IMR-90 (cell line): ENCODE data around the gene SLX4. TPM values are rescaled to one million over a fixed set of nuclear protein-coding genes. Genes with fewer than 3 reads are reported as not detected.

Experiments used
- ATAC-seq: fragments of 200-7000 bp; cut with Tn5 transposase; 2 replicates; pipeline ENCODE4 v1.9.1; 2020; ENCODE audit warnings: low read depth, mild to moderate bottlenecking, moderate library complexity
- BruUV-seq: library from RNA; stranded (reverse); fragments of 400-500 nt; replicated peaks from 2 replicates; lab custom pipeline; 2021; lab: Mats Ljungman, UMichigan
- CTCF ChIA-PET: fragments of 300-600 bp; formaldehyde crosslinking; extraction: SDS; loops from one replicate; lab custom pipeline; 2021; ENCODE audit warnings: antibody characterized with exemption; lab: Yijun Ruan, JAX
- POLR2A ChIA-PET: fragments of 300-600 bp; sonication (Branson Sonifier 250); formaldehyde crosslinking; loops from one replicate; lab custom pipeline; 2022; ENCODE audit warnings: antibody characterized with exemption; ENCODE audit not compliant: unreplicated experiment; lab: Charles Lee
- DNase-seq: peaks from one replicate; pipeline ENCODE4 v3.0.0; 2013
- H2AFZ ChIP-seq: replicated peaks from 2 replicates; pipeline ENCODE3; 2013; ENCODE audit warnings: low read length, mild to moderate bottlenecking; ENCODE audit not compliant: poor library complexity
- H2AK5ac ChIP-seq: 2 replicates; pipeline ENCODE4 v1.6.1; 2013; ENCODE audit warnings: low read depth, low read length, inconsistent platforms
- H2AK9ac ChIP-seq: replicated peaks from 2 replicates; pipeline ENCODE3; 2013; ENCODE audit warnings: mild to moderate bottlenecking, low read depth, low read length, moderate library complexity; ENCODE audit not compliant: poor library complexity
- H2BK120ac ChIP-seq: 2 replicates; pipeline ENCODE4 v1.6.1; 2013; ENCODE audit warnings: low read depth, low read length, inconsistent platforms
- H2BK15ac ChIP-seq: 3 replicates; pipeline ENCODE4 v1.6.1; 2013; ENCODE audit warnings: low read depth, low read length, inconsistent platforms
- H2BK20ac ChIP-seq: 2 replicates; pipeline ENCODE4 v1.6.1; 2013; ENCODE audit warnings: low read depth, mild to moderate bottlenecking, inconsistent platforms, low read length, moderate library complexity
- H2BK5ac ChIP-seq: 2 replicates; pipeline ENCODE4 v1.6.1; 2013; ENCODE audit warnings: mild to moderate bottlenecking, low read depth, low read length, inconsistent platforms; ENCODE audit not compliant: poor library complexity, severe bottlenecking
- H3K14ac ChIP-seq: replicated peaks from 2 replicates; pipeline ENCODE4 v1.6.1; 2013; ENCODE audit warnings: low read depth, low read length, inconsistent platforms
- H3K18ac ChIP-seq: 2 replicates; pipeline ENCODE4 v1.6.1; 2013; ENCODE audit warnings: low read depth, low read length, control low read depth
- H3K23ac ChIP-seq: 2 replicates; pipeline ENCODE4 v1.6.1; 2013; ENCODE audit warnings: low read depth, low read length, inconsistent platforms
- H3K27ac ChIP-seq: 2 replicates; pipeline ENCODE4 v1.5.1; 2013; ENCODE audit warnings: mild to moderate bottlenecking, control low read depth, low read length; ENCODE audit not compliant: insufficient read depth
- H3K27me3 ChIP-seq: 2 replicates; pipeline ENCODE4 v1.6.1; 2013; ENCODE audit warnings: low read length; ENCODE audit not compliant: control insufficient read depth, insufficient read depth
- H3K36me3 ChIP-seq: 2 replicates; pipeline ENCODE4 v1.6.1; 2013; ENCODE audit warnings: low read length, mixed read lengths; ENCODE audit not compliant: control insufficient read depth, insufficient read depth
- H3K4ac ChIP-seq: 2 replicates; pipeline ENCODE4 v1.6.1; 2013; ENCODE audit warnings: low read depth, low read length, inconsistent platforms
- H3K4me1 ChIP-seq: 2 replicates; pipeline ENCODE4 v1.6.1; 2013; ENCODE audit warnings: low read length, mixed read lengths; ENCODE audit not compliant: control insufficient read depth, insufficient read depth
- H3K4me2 ChIP-seq: 2 replicates; pipeline ENCODE4 v1.6.1; 2013; ENCODE audit warnings: low read depth, mild to moderate bottlenecking, control low read depth, low read length, moderate library complexity
- H3K4me3 ChIP-seq: 2 replicates; pipeline ENCODE4 v1.5.1; 2013; ENCODE audit warnings: low read depth, mild to moderate bottlenecking, control low read depth, low read length, moderate library complexity; ENCODE audit not compliant: insufficient read depth
- H3K56ac ChIP-seq: 2 replicates; pipeline ENCODE4 v1.6.1; 2013; ENCODE audit warnings: low read length, inconsistent platforms; ENCODE audit not compliant: insufficient read depth; ENCODE audit errors: extremely low read depth
- H3K79me1 ChIP-seq, 2 experiments: 2 replicates each; pipeline ENCODE4 v1.6.1; 2013; ENCODE audit warnings: low read length in 2 of 2, inconsistent platforms in 1 of 2, low read depth in 1 of 2
- H3K9ac ChIP-seq: 2 replicates; pipeline ENCODE4 v1.6.1; 2013; ENCODE audit warnings: low read depth, low read length, control low read depth
- H3K9me1 ChIP-seq: 2 replicates; pipeline ENCODE4 v1.6.1; 2013; ENCODE audit warnings: low read length, inconsistent platforms; ENCODE audit not compliant: insufficient read depth
- H3K9me3 ChIP-seq: 2 replicates; pipeline ENCODE4 v1.6.1; 2013; ENCODE audit warnings: low read length; ENCODE audit not compliant: control insufficient read depth, insufficient read depth
- H4K20me1 ChIP-seq: 2 replicates; pipeline ENCODE4 v1.6.1; 2013; ENCODE audit warnings: low read length, inconsistent platforms; ENCODE audit not compliant: insufficient read depth
- H4K5ac ChIP-seq: 2 replicates; pipeline ENCODE4 v1.6.1; 2013; ENCODE audit warnings: mild to moderate bottlenecking, low read depth, low read length, control low read depth
- H4K8ac ChIP-seq, 2 experiments: 2 replicates each; pipeline ENCODE4 v1.6.1; 2013; ENCODE audit warnings: low read depth in 2 of 2, low read length in 2 of 2, control low read depth in 1 of 2, inconsistent platforms in 1 of 2
- H4K91ac ChIP-seq: 2 replicates; pipeline ENCODE4 v1.6.1; 2013; ENCODE audit warnings: low read depth, low read length, inconsistent platforms; ENCODE audit not compliant: insufficient read depth
- BHLHE40 ChIP-seq: fragments of 150-350 bp; IDR thresholded peaks from 2 replicates; pipeline ENCODE4 v1.6.1; 2016; ENCODE audit warnings: mild to moderate bottlenecking, low read depth, low read length
- CEBPB ChIP-seq: IDR thresholded peaks from 2 replicates; pipeline ENCODE4 v1.6.1; 2012; ENCODE audit warnings: low read depth, low read length, improper control_type of control experiment
- CHD1 ChIP-seq: IDR thresholded peaks from 2 replicates; pipeline ENCODE4 v1.6.1; 2012; ENCODE audit warnings: low read depth, low read length, improper control_type of control experiment
- CTCF ChIP-seq: conservative IDR thresholded peaks from 2 replicates; pipeline ENCODE4 v1.5.1; 2012; ENCODE audit warnings: mild to moderate bottlenecking, low read depth, low read length, improper control_type of control experiment
- FOS ChIP-seq: fragments of 150-350 bp; IDR thresholded peaks from 2 replicates; pipeline ENCODE4 v1.6.1; 2016; ENCODE audit warnings: low read depth, low read length
- MAZ ChIP-seq: IDR thresholded peaks from 2 replicates; pipeline ENCODE4 v1.6.1; 2012; ENCODE audit warnings: low read depth, mild to moderate bottlenecking, low read length, improper control_type of control experiment, moderate library complexity, borderline replicate concordance
- MXI1 ChIP-seq: IDR thresholded peaks from 2 replicates; pipeline ENCODE4 v1.6.1; 2012; ENCODE audit warnings: low read depth, mild to moderate bottlenecking, low read length, moderate library complexity, borderline replicate concordance
- NFE2L2 ChIP-seq: fragments of 150-350 bp; IDR thresholded peaks from 2 replicates; pipeline ENCODE4 v1.6.1; 2016; ENCODE audit warnings: low read depth, mild to moderate bottlenecking, low read length
- RAD21 ChIP-seq: IDR thresholded peaks from 2 replicates; pipeline ENCODE4 v1.6.1; 2012; ENCODE audit warnings: low read length, improper control_type of control experiment
- RCOR1 ChIP-seq: IDR thresholded peaks from 2 replicates; pipeline ENCODE4 v1.6.1; 2012; ENCODE audit warnings: mild to moderate bottlenecking, low read length, improper control_type of control experiment; ENCODE audit not compliant: insufficient replicate concordance
- RFX5 ChIP-seq: IDR thresholded peaks from 2 replicates; pipeline ENCODE4 v1.8.0; 2012; ENCODE audit warnings: low read depth, mild to moderate bottlenecking, low read length, moderate library complexity
- SMC3 ChIP-seq: fragments of 150-350 bp; IDR thresholded peaks from 2 replicates; pipeline ENCODE4 v1.6.1; 2016; ENCODE audit warnings: low read depth, mild to moderate bottlenecking, antibody characterized with exemption, low read length, moderate library complexity
- WGBS, 2 experiments: methylation state at CpG; one replicate each; pipeline versions ENCODE4 v1.1.5 to v1.1.7; 2013; ENCODE audit warnings: missing lambda C conversion rate in 2 of 2; ENCODE audit not compliant: insufficient read length in 1 of 2; ENCODE audit errors: extremely low coverage in 2 of 2; 5-methylcytosine and 5-hydroxymethylcytosine counted together
- dilution Hi-C: fragments of 300-500 bp; cut with HindIII; formaldehyde crosslinking; loops from one replicate; pipeline ENCODE4 v1.14.3; 2018; ENCODE audit warnings: low sequenced_read_pairs; ENCODE audit not compliant: unreplicated experiment
- in situ Hi-C: fragments of 300-500 bp; cut with MboI; formaldehyde crosslinking; loops from 3 replicates; pipeline ENCODE4 v1.14.3; 2019; ENCODE audit warnings: low sequenced_read_pairs, inconsistent platforms, mixed read lengths
- intact Hi-C: fragments of 100-400 bp; cut with micrococcal nuclease; formaldehyde crosslinking; loops from 2 replicates; pipeline ENCODE4 v1.10.0; 2022
- polyA plus RNA-seq, 3 experiments: library from polyadenylated mRNA; depleted of rRNA; stranded (reverse); fragments of >200 nt; gene quantifications; 2 replicates each; pipeline ENCODE4 v1.2.3, GENCODE V29; 2012; ENCODE audit warnings: low replicate concordance in 1 of 3
- total RNA-seq: library from RNA; depleted of rRNA; stranded (reverse); fragments of >200 nt; gene quantifications from 2 replicates; pipeline ENCODE4 v1.2.3, GENCODE V29; 2012
- TF ChIP-seq, protein P1 (sequence below): fragments of 150-350 bp; IDR thresholded peaks from 2 replicates; pipeline ENCODE4 v1.6.1; 2016; ENCODE audit warnings: low read depth, mild to moderate bottlenecking, low read length, moderate library complexity, borderline replicate concordance

The SLX4 gene
- total and polyA plus RNA-seq, 2 of the 4 experiments (the other 2 are of a cell fraction) = 1.3 to 3.1 TPM

- Histone ChIP-seq H3K27me3 (no peaks in the 10 kb centered on the region), H2AK5ac (no peak overlapping the region), H3K4me2 (no peak overlapping the region), H3K9me3 (no peaks in the 10 kb centered on the region), H3K56ac (no peak overlapping the region), H3K14ac (no peak overlapping the region), H3K18ac (no peak overlapping the region), H4K20me1 (no peaks in the 10 kb centered on the region; the same call in none of the 2 replicates), H3K9me1 (peaks cover 10% of the 10 kb centered on the region), H3K27ac (no peak overlapping the region), H3K9ac (no peak overlapping the region), H4K91ac (no peak overlapping the region), H3K4me3 (no peak overlapping the region), H2BK20ac (no peak overlapping the region), H2BK120ac (no peak overlapping the region), H2BK5ac (no peak overlapping the region), H3K36me3 (peaks cover 9% of the 10 kb centered on the region; the same call in 1 of the 2 replicates), H3K23ac (no peak overlapping the region), H4K5ac (no peak overlapping the region), H3K4me1 (peaks cover 13% of the 10 kb centered on the region), H4K8ac (no peak overlapping the region), H2BK15ac (no peak overlapping the region), H2AK9ac (peak overlapping the region; percentile 12), H3K79me1 (peaks cover 12 to 20% of the 10 kb centered on the region in 2 experiments), H3K4ac (no peak overlapping the region), H2AFZ (peak overlapping the region; percentile 27)
- ATAC-seq (no peak), DNase-seq (no peak)
- TF ChIP-seq SMC3 (no peak), MXI1 (no peak), CEBPB (no peak), MAZ (no peak), BHLHE40 (no peak), CTCF (no peak), RAD21 (no peak), CHD1 (no peak), RCOR1 (no peak), NFE2L2 (no peak), FOS (no peak), RFX5 (no peak)
- TF ChIP-seq, protein P1, sequence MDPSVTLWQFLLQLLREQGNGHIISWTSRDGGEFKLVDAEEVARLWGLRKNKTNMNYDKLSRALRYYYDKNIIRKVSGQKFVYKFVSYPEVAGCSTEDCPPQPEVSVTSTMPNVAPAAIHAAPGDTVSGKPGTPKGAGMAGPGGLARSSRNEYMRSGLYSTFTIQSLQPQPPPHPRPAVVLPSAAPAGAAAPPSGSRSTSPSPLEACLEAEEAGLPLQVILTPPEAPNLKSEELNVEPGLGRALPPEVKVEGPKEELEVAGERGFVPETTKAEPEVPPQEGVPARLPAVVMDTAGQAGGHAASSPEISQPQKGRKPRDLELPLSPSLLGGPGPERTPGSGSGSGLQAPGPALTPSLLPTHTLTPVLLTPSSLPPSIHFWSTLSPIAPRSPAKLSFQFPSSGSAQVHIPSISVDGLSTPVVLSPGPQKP = no peak
- CTCF ChIA-PET = no interaction called here
- BruUV-seq = no TSS peak
- 91% methylated on average over 10 of the region's 17 CpGs; no CpG with 5 or more reads in 1 of the 2 experiments for WGBS, 2 experiments
- POLR2A ChIA-PET = no interaction called here
- intact Hi-C loops = no loop called here
- in situ Hi-C loops = no loop called here
- dilution Hi-C loops = no loop called here
These were observed 29.5 kb upstream of the SLX4 start for GRCh38 chr16:3640632-3641501.
